Stomach (tissue), 9 donors: Measurements from ENCODE around the gene AMELX. TPM values are rescaled to one million over a fixed set of nuclear protein-coding genes. Genes with fewer than 3 reads are reported as not detected.

Source experiments
- DNase-seq, 2 donors: peaks; one replicate each; pipeline versions ENCODE4 v3.0.0 to v3.0.0-alpha.2; 2013 to 2019
- H3K27ac ChIP-seq, 5 donors: fragments of 200-600 bp in 4 of 5; sonication (generic) in 4 of 5; one replicate each; pipeline ENCODE4 v1.5.1; 2013 to 2019; ENCODE audit warnings: mild to moderate bottlenecking in 1 of 5, moderate library complexity in 1 of 5
- H3K27me3 ChIP-seq, 3 donors: fragments of 200-600 bp; sonication (generic); one replicate each; pipeline ENCODE4 v1.5.1; 2017 to 2019; ENCODE audit warnings: mixed run types in 1 of 3
- H3K36me3 ChIP-seq, 4 donors: fragments of 200-600 bp; sonication (generic); 1 replicate in 3 of 4; 2 replicates in 1 of 4; pipeline ENCODE4 v1.5.1; 2016 to 2019
- H3K4me1 ChIP-seq, 4 donors: fragments of 200-600 bp; sonication (generic); one replicate each; pipeline ENCODE4 v1.5.1; 2016 to 2019
- H3K4me3 ChIP-seq, 4 donors: fragments of 200-600 bp; sonication (generic) in 3 of 4; one replicate each; pipeline ENCODE4 v1.5.1; 2016 to 2019; ENCODE audit warnings: mild to moderate bottlenecking in 1 of 4
- H3K9me3 ChIP-seq, 4 donors: fragments of 200-600 bp; sonication (generic); one replicate each; pipeline ENCODE4 v1.5.1; 2016 to 2019
- CTCF ChIP-seq, 7 experiments: fragments of 450-650 bp in 4 of 7; fragments of 200-600 bp in 3 of 7; sonication (generic) in 3 of 7; IDR thresholded peaks; one replicate each; pipeline ENCODE4 v1.5.1; 2016 to 2019; ENCODE audit warnings: antibody characterized with exemption in 7 of 7, control low read depth in 2 of 7, mild to moderate bottlenecking in 1 of 7
- EP300 ChIP-seq: sonication (generic); formaldehyde crosslinking; IDR thresholded peaks from one replicate; pipeline ENCODE4 v1.6.1; 2017; ENCODE audit warnings: antibody characterized with exemption
- POLR2A ChIP-seq, 4 donors: fragments of 450-650 bp; IDR thresholded peaks; one replicate each; pipeline ENCODE4 v1.6.1; 2016; ENCODE audit warnings: antibody characterized with exemption in 4 of 4, control low read depth in 2 of 4, mild to moderate bottlenecking in 1 of 4, moderate library complexity in 1 of 4
- POLR2AphosphoS5 ChIP-seq, 3 donors: sonication (generic); formaldehyde crosslinking; IDR thresholded peaks; one replicate each; pipeline ENCODE4 v1.6.1; 2016; ENCODE audit warnings: antibody characterized with exemption in 3 of 3
- whole genome bisulfite sequencing, 5 donors: extraction: QIAGEN DNeasy Blood & Tissue Kit in 3 of 5; methylation state at CpG; one replicate each; pipeline versions ENCODE4 v1.1.5 to v1.1.7; 2013 to 2018; 5-methylcytosine and 5-hydroxymethylcytosine counted together
- intact Hi-C: fragments of 100-400 bp; cut with DNase I; formaldehyde crosslinking; loops from one replicate; pipeline ENCODE4 v1.15.1; 2023; ENCODE audit warnings: low total_unique reads
- polyA plus RNA-seq, 3 donors: library from polyadenylated mRNA; stranded (reverse); fragments of 200-250 nt; gene quantifications; one replicate each; pipeline ENCODE4 v1.2.3, GENCODE V29; 2013
- total RNA-seq, 5 donors: library from RNA; depleted of rRNA; stranded (reverse); fragments of >200 nt; gene quantifications; one replicate each; pipeline versions ENCODE4 v1.1.0 to v1.2.3, GENCODE V29; 2014 to 2016
- donor health status: healthy with polysubstance abuse.
- donor health status: Bipolar disorder and iron deficiency.
- donor health status: healthy.

Gene AMELX
- total and polyA plus RNA-seq, 8 donors: not detected

DNA sequence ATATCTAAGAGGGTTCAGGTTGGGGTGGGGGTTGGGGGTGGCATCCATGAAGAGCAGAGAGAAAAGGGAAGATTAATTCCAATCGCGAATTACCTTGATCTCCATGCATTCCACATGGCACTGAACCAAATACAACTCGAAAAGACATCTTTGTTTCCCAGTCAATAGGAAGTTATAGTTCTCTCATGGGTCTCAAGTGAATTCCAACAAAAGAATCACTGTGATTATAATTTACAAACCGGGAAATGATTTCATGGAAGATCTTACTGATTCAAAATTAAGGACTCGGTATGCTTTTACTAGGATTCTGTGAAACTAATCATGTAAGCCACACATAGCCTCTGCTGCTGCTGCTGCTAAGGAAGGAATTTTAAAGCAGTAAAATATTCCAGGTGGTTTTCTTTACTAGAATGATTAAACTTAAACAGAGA is 26.6 kb upstream of the AMELX start:
- no peaks in the 10 kb centered on the region for H3K9me3 ChIP-seq
- WGBS, 5 donors: 51 to 73% (median 61%) methylated on average over 5 of the region's 5 CpGs
- H3K27ac ChIP-seq: peak overlapping the region in 1 of 5 donors; percentile 4
- TF ChIP-seq EP300 (no peak), POLR2A (IDR thresholded peaks at IDR 0.05) (no peak), POLR2AphosphoS5 (IDR thresholded peaks at IDR 0.05) (no peak), CTCF (IDR thresholded peaks at IDR 0.05) (no peak)
- no peaks in the 10 kb centered on the region for H3K27me3 ChIP-seq
- H3K4me1 ChIP-seq: peaks cover 0 to 12% (median 3%) of the 10 kb centered on the region in 4 donors
- intact Hi-C loops: no loop called here
- no peak overlapping the region for H3K4me3 ChIP-seq
- DNase-seq: no peak
- no peaks in the 10 kb centered on the region for H3K36me3 ChIP-seq

- WGBS, 5 donors: 77 to 80% (median 78%) methylated on average over 3 of the region's 3 CpGs
- H3K9me3 ChIP-seq: no peaks in the 10 kb centered on the region
These were observed 25.8 kb upstream of the AMELX start for GRCh38 chrX:11267425-11267824.

DNA sequence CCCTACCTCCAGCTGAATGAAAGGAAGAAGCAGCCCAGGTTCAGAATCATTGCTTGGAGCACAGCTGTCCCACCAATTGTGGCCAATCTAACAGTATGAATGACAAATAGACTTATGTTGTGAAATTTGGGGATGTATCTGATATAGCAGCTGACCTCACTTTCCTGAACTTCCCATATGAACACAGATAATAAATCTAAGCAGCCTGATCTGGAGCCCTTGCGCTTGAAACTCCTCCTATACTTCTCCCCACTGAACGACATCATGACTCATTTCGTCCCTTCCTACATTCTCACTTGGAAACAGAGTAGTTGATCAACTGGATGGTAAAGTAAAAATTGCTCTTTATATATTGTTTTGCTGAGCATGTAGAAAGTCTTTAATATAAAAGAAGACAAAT is 24.2 kb upstream of the AMELX start:
- no peak for TF ChIP-seq POLR2AphosphoS5 (IDR thresholded peaks at IDR 0.05)
- no peak for TF ChIP-seq CTCF (IDR thresholded peaks at IDR 0.05)
- no peak for TF ChIP-seq EP300
- TF ChIP-seq POLR2A (IDR thresholded peaks at IDR 0.05): no peak
- H3K27me3 ChIP-seq: no peaks in the 10 kb centered on the region
- no peak overlapping the region for H3K4me3 ChIP-seq
- intact Hi-C loops: no loop called here
- H3K36me3 ChIP-seq: no peaks in the 10 kb centered on the region
- H3K27ac ChIP-seq: no peak overlapping the region
- DNase-seq: no peak
- 76 to 93% (median 87%) methylated on average over 3 of the region's 3 CpGs for WGBS, 5 donors
- peaks cover 0 to 12% (median 3%) of the 10 kb centered on the region in 4 donors for H3K4me1 ChIP-seq
- no peaks in the 10 kb centered on the region for H3K9me3 ChIP-seq

More at GRCh38 chrX:11267425-11267824, 25.8 kb upstream of the AMELX start:
- no peaks in the 10 kb centered on the region for H3K36me3 ChIP-seq
- no peak overlapping the region for H3K27ac ChIP-seq
- H3K27me3 ChIP-seq: no peaks in the 10 kb centered on the region
- DNase-seq: no peak
- intact Hi-C loops: no loop called here
- no peak overlapping the region for H3K4me3 ChIP-seq
- H3K4me1 ChIP-seq: peaks cover 0 to 12% (median 3%) of the 10 kb centered on the region in 4 donors
- TF ChIP-seq EP300 (no peak), CTCF (IDR thresholded peaks at IDR 0.05) (no peak), POLR2A (IDR thresholded peaks at IDR 0.05) (no peak), POLR2AphosphoS5 (IDR thresholded peaks at IDR 0.05) (no peak)

DNA sequence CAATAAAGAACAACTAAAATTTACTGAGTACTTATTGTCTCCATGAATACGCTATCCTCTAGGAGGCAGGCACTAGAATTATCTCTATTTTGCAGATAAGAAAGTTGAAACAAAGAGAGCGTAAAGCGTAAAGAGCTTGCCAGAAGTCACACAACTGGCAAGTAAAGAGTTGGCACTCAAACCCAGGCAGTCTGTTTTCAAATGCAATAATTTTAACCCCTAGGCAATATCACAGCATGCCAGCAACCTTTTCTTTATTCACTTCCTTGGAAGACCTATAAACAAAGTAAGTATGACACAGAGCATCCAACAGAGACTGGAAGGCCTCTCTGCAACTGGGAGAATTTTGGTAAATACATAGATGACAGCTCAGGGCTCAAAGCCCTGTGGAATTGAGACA is 23.2 kb upstream of the AMELX start:
- no peak overlapping the region for H3K4me3 ChIP-seq
- no peaks in the 10 kb centered on the region for H3K27me3 ChIP-seq
- DNase-seq: no peak
- no peaks in the 10 kb centered on the region for H3K9me3 ChIP-seq
- 33 to 70% (median 44%) methylated on average over 3 of the region's 3 CpGs for WGBS, 5 donors
- no peak overlapping the region for H3K27ac ChIP-seq
- intact Hi-C loops: no loop called here
- peaks cover 0 to 12% (median 3%) of the 10 kb centered on the region in 4 donors for H3K4me1 ChIP-seq
- no peak for TF ChIP-seq CTCF (IDR thresholded peaks at IDR 0.05)
- TF ChIP-seq EP300: no peak
- no peak for TF ChIP-seq POLR2A (IDR thresholded peaks at IDR 0.05)
- no peak for TF ChIP-seq POLR2AphosphoS5 (IDR thresholded peaks at IDR 0.05)
- H3K36me3 ChIP-seq: no peaks in the 10 kb centered on the region
